Measurements from ENCODE around the gene NOLC1. TPM values are rescaled to one million over a fixed set of nuclear protein-coding genes. Genes with fewer than 3 reads are reported as not detected.
A peak's percentile ranks its signal among the peaks of the same experiment; 100 is the strongest.
"Not testable (repeated sequence)": the region's sequence is repeated elsewhere in the genome, so short reads cannot be mapped to it uniquely, and the experiment has no call there.

Gene NOLC1
- polyA plus RNA-seq, 2 of the 4 experiments (the other 2 are of a cell fraction), result 129 to 188 TPM

GRCh38 chr10:102185811-102186527 is 33.8 kb downstream of the NOLC1 start:
- CTCF ChIA-PET, result interaction anchor here (1.2 to 3.0 kb wide), 5 partner anchors 16 to 218 kb away, joined by 4 to 9 read pairs (median 4); no protein-coding TSS in a partner anchor
- POLR2A ChIA-PET, result no interaction called here
- no peaks in the 10 kb centered on the region for H3K4me1 ChIP-seq
- ATAC-seq (no peak), FAIRE-seq (no peak), DNase-seq (ENCODE audit: low read depth in 1 of 2, low spot score in 1 of 2) (no peak)
- no peak overlapping the region for H3K4me2 ChIP-seq
- peaks cover 19% of the 10 kb centered on the region for H3K9me3 ChIP-seq
- no peak for TF ChIP-seq PBX3 (IDR thresholded peaks at IDR 0.05)
- TF ChIP-seq ZSCAN20 (CRISPR knock-in tag; IDR thresholded peaks at IDR 0.05), result no peak
- TF ChIP-seq ZNF302 (CRISPR knock-in tag; IDR thresholded peaks at IDR 0.05), result no peak
- TF ChIP-seq MAX (IDR thresholded peaks at IDR 0.05), result no peak
- no peak for TF ChIP-seq FOXS1 (CRISPR knock-in tag; IDR thresholded peaks at IDR 0.05)
- no peak for TF ChIP-seq GATA3 (IDR thresholded peaks at IDR 0.05; ENCODE audit: borderline replicate concordance)
- no peak for TF ChIP-seq BHLHE40 (IDR thresholded peaks at IDR 0.05; ENCODE audit: low read depth, low read length)
- TF ChIP-seq MAFK (IDR thresholded peaks at IDR 0.05; ENCODE audit: partially characterized antibody), result no peak
- TF ChIP-seq SMC3 (IDR thresholded peaks at IDR 0.05), result no peak
- no peak for TF ChIP-seq JUN (IDR thresholded peaks at IDR 0.05)
- 71% methylated on average over 15 of the region's 15 CpGs for WGBS (ENCODE audit: missing lambda C conversion rate)
- no peak overlapping the region for H3K4me3 ChIP-seq
- no peak overlapping the region for H3K27ac ChIP-seq

GRCh38 chr10:102188298-102188940 is 36.2 kb downstream of the NOLC1 start:
- TF ChIP-seq RARB (CRISPR knock-in tag; IDR thresholded peaks at IDR 0.05) (no peak), FOXS1 (CRISPR knock-in tag; IDR thresholded peaks at IDR 0.05) (no peak), HES2 (IDR thresholded peaks at IDR 0.05) (no peak), POLR2A (IDR thresholded peaks at IDR 0.05; ENCODE audit: low read length) (no peak), ZFP36 (IDR thresholded peaks at IDR 0.05; ENCODE audit: borderline replicate concordance, partially characterized antibody) (no peak), MYC (IDR thresholded peaks at IDR 0.05; ENCODE audit: borderline replicate concordance, low read length) (no peak)
- Histone ChIP-seq H3K4me2 (no peak overlapping the region), H3K27ac (no peak overlapping the region), H3K9me3 (peaks cover 38% of the 10 kb centered on the region), H3K4me1 (no peaks in the 10 kb centered on the region), H3K4me3 (no peak overlapping the region)
- ATAC-seq (peak; percentile 13 to 45; a peak in 5 of 6 replicates), FAIRE-seq (no peak), DNase-seq (ENCODE audit: low read depth in 1 of 2, low spot score in 1 of 2) (no peak)
- 31% methylated on average over 3 of the region's 3 CpGs for WGBS (ENCODE audit: missing lambda C conversion rate)
- ChIA-PET POLR2A (no interaction called here), CTCF (interaction anchor here (0.9 to 1.9 kb wide), 4 partner anchors 10 to 41 kb away, joined by 3 to 9 read pairs (median 6); no protein-coding TSS in a partner anchor)

- DNase-seq (ENCODE audit: low read depth in 1 of 2, low spot score in 1 of 2); H3K27ac ChIP-seq; H3K4me1 ChIP-seq; FAIRE-seq; POLR2A ChIA-PET; H3K4me2 ChIP-seq; H3K4me3 ChIP-seq: not testable (repeated sequence)
- CTCF ChIA-PET, result interaction anchor here (0.6 to 1.9 kb wide), 5 partner anchors 10 to 1373 kb away, joined by 3 to 9 read pairs (median 4); no protein-coding TSS in a partner anchor
- H3K9me3 ChIP-seq, result peaks cover 35% of the 10 kb centered on the region
- WGBS (ENCODE audit: missing lambda C conversion rate), result 62% methylated on average over 5 of the region's 7 CpGs
- ATAC-seq, result peak in 1 of 2 experiments; percentile 39; a peak in 3 of 6 replicates
Observed at GRCh38 chr10:102188941-102189898, 37.0 kb downstream of the NOLC1 start.

- Histone ChIP-seq H3K27ac (no peak overlapping the region), H3K4me2 (no peak overlapping the region), H3K9me3 (peaks cover 19% of the 10 kb centered on the region), H3K4me3 (no peak overlapping the region), H3K4me1 (no peaks in the 10 kb centered on the region)
- 41% methylated on average over 7 of the region's 7 CpGs for WGBS (ENCODE audit: missing lambda C conversion rate)
- ChIA-PET POLR2A (no interaction called here), CTCF (interaction anchor here (2.1 kb wide), 1 partner anchor 22 kb away, joined by 8 read pairs; no protein-coding TSS in a partner anchor)
- DNase-seq (ENCODE audit: low read depth in 1 of 2, low spot score in 1 of 2) (no peak), FAIRE-seq (no peak), ATAC-seq (no peak)
- TF ChIP-seq NPAS2 (CRISPR knock-in tag; IDR thresholded peaks at IDR 0.05; ENCODE audit: borderline replicate concordance), result no peak
- TF ChIP-seq HDAC2 (IDR thresholded peaks at IDR 0.05), result no peak
- no peak for TF ChIP-seq USF2 (IDR thresholded peaks at IDR 0.05)
- no peak for TF ChIP-seq FOXS1 (CRISPR knock-in tag; IDR thresholded peaks at IDR 0.05)
- TF ChIP-seq HOXB5 (CRISPR knock-in tag; IDR thresholded peaks at IDR 0.05), result no peak
- TF ChIP-seq ZSCAN20 (CRISPR knock-in tag; IDR thresholded peaks at IDR 0.05), result no peak
- no peak for TF ChIP-seq CEBPB (IDR thresholded peaks at IDR 0.05)
- no peak for TF ChIP-seq HMGXB4 (CRISPR knock-in tag; IDR thresholded peaks at IDR 0.05; ENCODE audit: borderline replicate concordance)
- no peak for TF ChIP-seq ATOH8 (CRISPR knock-in tag; IDR thresholded peaks at IDR 0.05; ENCODE audit: low read depth)
Observed at GRCh38 chr10:102191956-102192355, 39.8 kb downstream of the NOLC1 start.
